Tibial nerve (tissue), 4 donors: ENCODE data around the gene DGLUCY. TPM values are rescaled to one million over a fixed set of nuclear protein-coding genes. Genes with fewer than 3 reads are reported as not detected.
"Not testable (repeated sequence)": the region's sequence is repeated elsewhere in the genome, so short reads cannot be mapped to it uniquely, and the experiment has no call there.

Experiments
- DNase-seq, 2 donors: peaks; one replicate each; pipeline ENCODE4 v3.0.0-alpha.2; 2019; ENCODE audit warnings: low spot score in 2 of 2
- H3K27ac ChIP-seq, 4 donors: fragments of 200-600 bp; sonication (generic) in 3 of 4; one replicate each; pipeline ENCODE4 v1.5.1; 2017 to 2019; ENCODE audit warnings: mild to moderate bottlenecking in 1 of 4
- H3K27me3 ChIP-seq, 2 donors: fragments of 200-600 bp; sonication (generic) in 1 of 2; one replicate each; pipeline versions ENCODE4 v1.5.1 to v1.6.0; 2017 to 2019
- H3K36me3 ChIP-seq, 3 donors: fragments of 200-600 bp; sonication (generic); one replicate each; pipeline ENCODE4 v1.5.1; 2018 to 2019
- H3K4me1 ChIP-seq, 4 donors: fragments of 200-600 bp; sonication (generic) in 3 of 4; one replicate each; pipeline ENCODE4 v1.5.1; 2017 to 2019
- H3K4me3 ChIP-seq, 4 donors: fragments of 200-600 bp; sonication (generic) in 3 of 4; one replicate each; pipeline ENCODE4 v1.5.1; 2017 to 2019; ENCODE audit warnings: mild to moderate bottlenecking in 1 of 4, moderate library complexity in 1 of 4
- H3K9me3 ChIP-seq, 4 donors: fragments of 200-600 bp; sonication (generic) in 3 of 4; one replicate each; pipeline ENCODE4 v1.5.1; 2017 to 2019
- EP300 ChIP-seq, 2 donors: sonication (generic); formaldehyde crosslinking; IDR thresholded peaks; one replicate each; pipeline ENCODE4 v1.6.1; 2017; ENCODE audit warnings: antibody characterized with exemption in 2 of 2, mild to moderate bottlenecking in 1 of 2
- POLR2A ChIP-seq, 2 donors: fragments of 450-650 bp; IDR thresholded peaks; one replicate each; pipeline ENCODE4 v1.6.1; 2017; ENCODE audit warnings: antibody characterized with exemption in 2 of 2, mild to moderate bottlenecking in 2 of 2, moderate library complexity in 2 of 2
- WGBS, 2 donors: methylation state at CpG; one replicate each; pipeline ENCODE4 v1.1.5; 2018; 5-methylcytosine and 5-hydroxymethylcytosine counted together
- total RNA-seq, 4 donors: library from RNA; depleted of rRNA; stranded (reverse); fragments of >200 nt; gene quantifications; one replicate each; pipeline ENCODE4 v1.1.0, GENCODE V29; 2016
- TF ChIP-seq, protein P1 (sequence below), 5 experiments: fragments of 200-600 bp in 3 of 5; fragments of 450-650 bp in 2 of 5; sonication (generic) in 3 of 5; IDR thresholded peaks; one replicate each; pipeline ENCODE4 v1.5.1; 2016 to 2019; ENCODE audit warnings: antibody characterized with exemption in 5 of 5, mild to moderate bottlenecking in 3 of 5, moderate library complexity in 2 of 5

DGLUCY gene
- total RNA-seq, 4 donors from 2014 or later: 41.6 to 55.5 (median 46.5) TPM

DNA sequence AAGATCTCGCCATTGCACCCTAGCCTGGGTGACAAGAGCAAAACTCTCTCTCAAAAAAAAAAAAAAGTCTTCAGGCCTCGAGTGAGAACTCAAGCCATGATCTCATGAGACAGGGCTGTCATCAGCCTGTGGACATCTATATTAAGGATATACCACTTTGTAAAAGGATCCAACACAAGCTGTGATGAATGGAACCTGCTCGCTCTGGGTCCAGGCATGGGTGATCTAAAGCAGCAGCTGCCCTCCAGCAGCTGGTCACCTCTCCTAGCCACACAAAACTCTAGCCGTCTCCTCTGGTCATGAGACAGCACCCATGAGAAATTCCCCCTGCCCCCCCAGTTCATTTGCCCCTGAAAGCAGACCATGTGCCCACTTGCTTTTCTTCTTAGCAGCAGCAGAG is 19.1 kb upstream of the DGLUCY start:
- Histone ChIP-seq H3K27ac (no peak overlapping the region), H3K4me3 (no peak overlapping the region), H3K36me3 (no peaks in the 10 kb centered on the region), H3K4me1 (no peaks in the 10 kb centered on the region), H3K9me3 (no peaks in the 10 kb centered on the region), H3K27me3 (no peaks in the 10 kb centered on the region)
- no peak for TF ChIP-seq EP300 (IDR thresholded peaks at IDR 0.05)
- TF ChIP-seq POLR2A (IDR thresholded peaks at IDR 0.05): no peak
- TF ChIP-seq, protein P1, sequence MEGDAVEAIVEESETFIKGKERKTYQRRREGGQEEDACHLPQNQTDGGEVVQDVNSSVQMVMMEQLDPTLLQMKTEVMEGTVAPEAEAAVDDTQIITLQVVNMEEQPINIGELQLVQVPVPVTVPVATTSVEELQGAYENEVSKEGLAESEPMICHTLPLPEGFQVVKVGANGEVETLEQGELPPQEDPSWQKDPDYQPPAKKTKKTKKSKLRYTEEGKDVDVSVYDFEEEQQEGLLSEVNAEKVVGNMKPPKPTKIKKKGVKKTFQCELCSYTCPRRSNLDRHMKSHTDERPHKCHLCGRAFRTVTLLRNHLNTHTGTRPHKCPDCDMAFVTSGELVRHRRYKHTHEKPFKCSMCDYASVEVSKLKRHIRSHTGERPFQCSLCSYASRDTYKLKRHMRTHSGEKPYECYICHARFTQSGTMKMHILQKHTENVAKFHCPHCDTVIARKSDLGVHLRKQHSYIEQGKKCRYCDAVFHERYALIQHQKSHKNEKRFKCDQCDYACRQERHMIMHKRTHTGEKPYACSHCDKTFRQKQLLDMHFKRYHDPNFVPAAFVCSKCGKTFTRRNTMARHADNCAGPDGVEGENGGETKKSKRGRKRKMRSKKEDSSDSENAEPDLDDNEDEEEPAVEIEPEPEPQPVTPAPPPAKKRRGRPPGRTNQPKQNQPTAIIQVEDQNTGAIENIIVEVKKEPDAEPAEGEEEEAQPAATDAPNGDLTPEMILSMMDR (IDR thresholded peaks at IDR 0.05): no peak
- WGBS, 2 donors: 89 to 92% methylated on average over 4 of the region's 4 CpGs
- no peak for DNase-seq

DNA sequence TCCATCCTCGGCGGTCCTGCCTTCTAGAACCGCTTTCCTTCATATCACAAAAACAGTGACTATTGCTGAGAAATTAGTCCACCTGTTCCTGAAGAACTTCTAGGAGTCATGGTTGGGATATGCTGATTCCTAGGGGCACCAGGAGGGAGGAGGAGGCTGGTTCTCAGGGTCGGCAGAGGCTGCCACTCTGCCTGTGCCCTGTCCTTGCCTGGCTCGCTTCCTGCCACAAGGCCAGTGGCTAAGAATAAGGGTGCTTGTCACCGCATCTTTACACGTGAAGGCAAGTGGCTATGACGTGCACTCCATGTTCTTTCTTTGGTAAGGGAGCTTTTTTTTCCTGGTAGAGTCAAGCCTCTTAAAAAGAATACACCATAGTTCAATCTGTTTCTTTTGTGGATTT is 18.7 kb upstream of the DGLUCY start:
- TF ChIP-seq EP300 (IDR thresholded peaks at IDR 0.05) (no peak), POLR2A (IDR thresholded peaks at IDR 0.05) (no peak)
- TF ChIP-seq, protein P1 (IDR thresholded peaks at IDR 0.05): no peak
- no peaks in the 10 kb centered on the region for H3K9me3 ChIP-seq
- no peaks in the 10 kb centered on the region for H3K4me1 ChIP-seq
- H3K36me3 ChIP-seq: no peaks in the 10 kb centered on the region
- DNase-seq: no peak
- no peaks in the 10 kb centered on the region for H3K27me3 ChIP-seq
- no peak overlapping the region for H3K27ac ChIP-seq
- 58 to 80% methylated on average over 8 of the region's 8 CpGs for WGBS, 2 donors
- no peak overlapping the region for H3K4me3 ChIP-seq

DNA sequence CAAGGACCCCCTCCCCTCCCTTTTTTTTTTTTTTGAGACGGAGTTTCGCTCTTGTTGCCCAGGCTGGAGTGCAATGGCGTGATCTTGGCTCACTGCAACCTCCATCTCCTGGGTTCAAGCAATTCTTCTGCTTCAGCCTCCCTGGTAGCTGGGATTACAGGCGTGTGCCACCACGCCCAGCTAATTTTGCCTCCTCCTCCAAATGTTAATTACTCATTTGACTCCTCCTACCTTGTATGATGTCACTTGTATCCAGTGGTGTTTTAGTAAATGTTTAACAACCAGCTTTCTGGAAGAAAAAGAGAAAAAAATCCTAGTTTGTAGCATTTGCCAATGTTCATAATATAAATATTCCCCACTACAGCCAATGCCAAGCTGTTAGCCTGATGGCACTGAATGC is 16.2 kb upstream of the DGLUCY start:
- not testable (repeated sequence) for DNase-seq, H3K27ac ChIP-seq, H3K4me1 ChIP-seq, H3K9me3 ChIP-seq, H3K27me3 ChIP-seq, H3K4me3 ChIP-seq, H3K36me3 ChIP-seq
- 87 to 94% methylated on average over 5 of the region's 5 CpGs for WGBS, 2 donors

DNA sequence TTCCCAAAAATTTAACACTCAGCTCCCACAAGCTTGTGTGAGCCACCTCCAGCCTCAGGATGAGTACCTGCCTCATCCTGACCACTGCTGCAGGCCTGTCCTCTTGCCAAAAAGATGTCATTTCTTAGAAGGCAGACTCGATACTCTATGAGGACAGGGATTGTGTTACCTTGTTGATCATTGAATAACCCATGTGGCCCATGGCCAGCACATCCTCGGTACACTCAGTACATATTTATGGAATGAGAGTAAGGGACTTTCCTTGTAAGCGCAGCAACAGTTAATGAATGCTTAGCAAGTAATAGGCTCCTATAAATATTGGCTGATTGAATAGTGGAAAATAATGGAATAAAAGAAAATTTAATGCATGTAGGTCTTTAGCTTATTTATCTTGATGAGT is 15.3 kb upstream of the DGLUCY start:
- Histone ChIP-seq H3K27me3 (no peaks in the 10 kb centered on the region), H3K4me3 (no peak overlapping the region), H3K27ac (no peak overlapping the region), H3K4me1 (no peaks in the 10 kb centered on the region), H3K9me3 (no peaks in the 10 kb centered on the region), H3K36me3 (no peaks in the 10 kb centered on the region)
- TF ChIP-seq, protein P1 (IDR thresholded peaks at IDR 0.05): no peak
- TF ChIP-seq EP300 (IDR thresholded peaks at IDR 0.05): no peak
- TF ChIP-seq POLR2A (IDR thresholded peaks at IDR 0.05): no peak
- WGBS, 2 donors: 68 to 80% methylated on average over 3 of the region's 3 CpGs
- DNase-seq: no peak

DNA sequence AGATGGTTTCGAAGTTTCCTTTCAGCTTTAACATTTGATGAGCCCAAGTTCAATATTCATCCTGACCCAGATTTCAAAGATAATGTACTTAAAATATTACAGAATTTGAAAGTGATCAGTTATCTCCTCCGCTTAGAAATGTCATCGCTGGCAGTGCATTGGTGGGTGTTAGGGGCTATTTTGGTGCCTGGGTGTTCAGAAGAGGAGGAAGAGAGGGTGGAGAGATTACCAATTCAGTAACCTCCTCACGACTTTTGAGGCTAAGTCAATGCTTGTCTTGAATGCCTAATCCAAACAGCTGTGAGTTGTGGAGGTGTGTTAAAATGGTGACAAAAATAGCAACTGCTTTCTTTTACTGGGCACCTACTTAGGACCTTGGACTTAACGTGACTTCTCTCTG is 13.8 kb upstream of the DGLUCY start:
- Histone ChIP-seq H3K9me3 (no peaks in the 10 kb centered on the region), H3K4me3 (no peak overlapping the region), H3K4me1 (no peaks in the 10 kb centered on the region), H3K27me3 (no peaks in the 10 kb centered on the region), H3K27ac (no peak overlapping the region), H3K36me3 (no peaks in the 10 kb centered on the region)
- WGBS, 2 donors: 82 to 88% methylated on average over 5 of the region's 5 CpGs
- TF ChIP-seq, protein P1 (IDR thresholded peaks at IDR 0.05): no peak
- TF ChIP-seq EP300 (IDR thresholded peaks at IDR 0.05) (no peak), POLR2A (IDR thresholded peaks at IDR 0.05) (no peak)
- no peak for DNase-seq

DNA sequence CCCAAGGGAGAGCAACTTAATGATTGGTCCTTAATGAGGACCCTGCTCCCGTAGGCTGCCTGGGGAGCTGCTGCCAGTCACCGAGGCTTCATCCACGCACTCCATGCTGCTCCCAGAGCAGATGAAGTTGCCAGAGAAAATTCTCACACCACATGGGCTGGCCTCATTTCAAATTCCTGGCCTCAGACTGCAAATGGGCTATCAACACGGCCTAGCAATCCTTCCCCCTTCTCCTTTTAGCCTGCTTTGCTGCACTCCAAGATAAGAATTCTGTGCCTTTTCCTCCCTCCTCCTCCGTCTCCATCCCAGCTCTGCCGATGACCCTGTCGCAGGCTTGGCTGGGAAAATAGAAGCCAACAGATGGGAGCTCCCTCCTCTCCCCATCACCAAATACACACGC is 10.8 kb upstream of the DGLUCY start:
- Histone ChIP-seq H3K9me3 (no peaks in the 10 kb centered on the region), H3K27me3 (no peaks in the 10 kb centered on the region), H3K4me1 (peaks cover 0 to 4% (median 0%) of the 10 kb centered on the region in 4 donors), H3K4me3 (no peak overlapping the region), H3K27ac (no peak overlapping the region), H3K36me3 (no peaks in the 10 kb centered on the region)
- 62 to 69% methylated on average over 8 of the region's 8 CpGs for WGBS, 2 donors
- TF ChIP-seq POLR2A (IDR thresholded peaks at IDR 0.05): no peak
- TF ChIP-seq, protein P1 (IDR thresholded peaks at IDR 0.05): no peak
- no peak for TF ChIP-seq EP300 (IDR thresholded peaks at IDR 0.05)
- no peak for DNase-seq
